GM23248 (cell line): ENCODE results near the gene AOC2.

Experiments
- EZH2 ChIP-seq: fragments of 200-600 bp; sonication (generic); IDR thresholded peaks from 2 replicates; pipeline ENCODE4 v1.6.1; 2018; ENCODE audit warnings: antibody characterized with exemption, mild to moderate bottlenecking; ENCODE audit not compliant: insufficient read depth, poor library complexity, severe bottlenecking
- EZH2phosphoT487 ChIP-seq: fragments of 200-600 bp; sonication (generic); IDR thresholded peaks from 2 replicates; pipeline ENCODE4 v1.6.1; 2018; ENCODE audit warnings: antibody characterized with exemption, moderate library complexity, mild to moderate bottlenecking, low read depth; ENCODE audit not compliant: insufficient read depth

- no peak for TF ChIP-seq EZH2phosphoT487
- TF ChIP-seq EZH2: no peak
Observed at GRCh38 chr17:42844271-42844670, at the start of gene AOC2.
